Astrocyte (in vitro differentiated cells and primary cell): ENCODE measurements around the gene MUC4. TPM values are rescaled to one million over a fixed set of nuclear protein-coding genes. Genes with fewer than 3 reads are reported as not detected.
A peak's percentile ranks its signal among the peaks of the same experiment; 100 is the strongest.
"Not testable (repeated sequence)": the region's sequence is repeated elsewhere in the genome, so short reads cannot be mapped to it uniquely, and the experiment has no call there.

Source experiments
- DNase-seq: peaks from one replicate; pipeline ENCODE4 v3.0.0-alpha.2; 2010; ENCODE audit warnings: low read depth
- FAIRE-seq: peaks from 2 replicates; lab custom pipeline; 2011; peaks lifted over from hg19 to GRCh38; lab: Jason Lieb, UNC
- H2AFZ ChIP-seq: 2 replicates; pipeline ENCODE4 v1.6.0; 2012; ENCODE audit warnings: low read depth, low read length, inconsistent platforms
- H3K27ac ChIP-seq: 2 replicates; pipeline ENCODE4 v1.5.1; 2011; ENCODE audit warnings: low read depth, low read length, inconsistent platforms
- H3K27me3 ChIP-seq: 2 replicates; pipeline ENCODE4 v1.6.0; 2011; ENCODE audit warnings: low read length, inconsistent platforms; ENCODE audit not compliant: insufficient read depth
- H3K36me3 ChIP-seq: 2 replicates; pipeline ENCODE4 v1.5.1; 2011; ENCODE audit warnings: low read length, inconsistent platforms; ENCODE audit not compliant: insufficient read depth
- H3K4me1 ChIP-seq: 2 replicates; pipeline ENCODE4 v1.5.1; 2011; ENCODE audit warnings: low read length, inconsistent platforms; ENCODE audit not compliant: insufficient read depth
- H3K4me2 ChIP-seq: 2 replicates; pipeline ENCODE4 v1.6.0; 2012; ENCODE audit warnings: low read length, inconsistent platforms
- H3K4me3 ChIP-seq: 2 replicates; pipeline ENCODE4 v1.5.1; 2011; ENCODE audit warnings: low read depth, mild to moderate bottlenecking, low read length, inconsistent platforms; ENCODE audit not compliant: insufficient read depth
- H3K79me2 ChIP-seq: 2 replicates; pipeline ENCODE4 v1.6.0; 2012; ENCODE audit warnings: mild to moderate bottlenecking, low read length, inconsistent platforms; ENCODE audit not compliant: insufficient read depth
- H3K9ac ChIP-seq: 2 replicates; pipeline ENCODE4 v1.6.0; 2012; ENCODE audit warnings: mild to moderate bottlenecking, low read length, inconsistent platforms
- H3K9me3 ChIP-seq: 2 replicates; pipeline ENCODE4 v1.5.1; 2012; ENCODE audit warnings: low read depth, mild to moderate bottlenecking, low read length, inconsistent platforms; ENCODE audit not compliant: insufficient read depth
- H4K20me1 ChIP-seq: 2 replicates; pipeline ENCODE4 v1.6.0; 2012; ENCODE audit warnings: low read length, inconsistent platforms; ENCODE audit not compliant: insufficient read depth
- H3K27ac Mint-ChIP-seq: one replicate; pipeline ENCODE4 v1.8.0; 2021; ENCODE audit warnings: mild to moderate bottlenecking, mixed read lengths; ENCODE audit not compliant: unreplicated experiment
- H3K27me3 Mint-ChIP-seq: one replicate; pipeline ENCODE4 v1.8.0; 2021; ENCODE audit warnings: low read depth, mixed read lengths; ENCODE audit not compliant: unreplicated experiment
- H3K36me3 Mint-ChIP-seq: one replicate; pipeline ENCODE4 v1.8.0; 2021; ENCODE audit warnings: low read depth, mixed read lengths; ENCODE audit not compliant: unreplicated experiment
- H3K4me1 Mint-ChIP-seq: one replicate; pipeline ENCODE4 v1.8.0; 2021; ENCODE audit warnings: low read depth, mixed read lengths; ENCODE audit not compliant: unreplicated experiment
- H3K4me3 Mint-ChIP-seq: one replicate; pipeline ENCODE4 v1.8.0; 2021; ENCODE audit warnings: mild to moderate bottlenecking, moderate library complexity, mixed read lengths; ENCODE audit not compliant: unreplicated experiment
- H3K9me3 Mint-ChIP-seq: one replicate; pipeline ENCODE4 v1.8.0; 2021; ENCODE audit warnings: mild to moderate bottlenecking, mixed read lengths; ENCODE audit not compliant: unreplicated experiment
- EZH2 ChIP-seq: IDR thresholded peaks from 2 replicates; pipeline ENCODE4 v1.6.1; 2012; ENCODE audit warnings: mild to moderate bottlenecking, low read length, inconsistent platforms; ENCODE audit not compliant: insufficient read depth
- total RNA-seq: library from RNA; stranded (reverse); gene quantifications from 2 replicates; pipeline ENCODE4 v1.2.1, GENCODE V29; 2021
- TF ChIP-seq, protein P1 (sequence below): IDR thresholded peaks from 2 replicates; pipeline ENCODE4 v1.5.1; 2011; ENCODE audit warnings: low read depth, mild to moderate bottlenecking, inconsistent platforms, low read length, moderate library complexity; ENCODE audit not compliant: insufficient read depth

MUC4 gene
- total RNA-seq, 1 donor from 2014 or later = 0.05 TPM

DNA sequence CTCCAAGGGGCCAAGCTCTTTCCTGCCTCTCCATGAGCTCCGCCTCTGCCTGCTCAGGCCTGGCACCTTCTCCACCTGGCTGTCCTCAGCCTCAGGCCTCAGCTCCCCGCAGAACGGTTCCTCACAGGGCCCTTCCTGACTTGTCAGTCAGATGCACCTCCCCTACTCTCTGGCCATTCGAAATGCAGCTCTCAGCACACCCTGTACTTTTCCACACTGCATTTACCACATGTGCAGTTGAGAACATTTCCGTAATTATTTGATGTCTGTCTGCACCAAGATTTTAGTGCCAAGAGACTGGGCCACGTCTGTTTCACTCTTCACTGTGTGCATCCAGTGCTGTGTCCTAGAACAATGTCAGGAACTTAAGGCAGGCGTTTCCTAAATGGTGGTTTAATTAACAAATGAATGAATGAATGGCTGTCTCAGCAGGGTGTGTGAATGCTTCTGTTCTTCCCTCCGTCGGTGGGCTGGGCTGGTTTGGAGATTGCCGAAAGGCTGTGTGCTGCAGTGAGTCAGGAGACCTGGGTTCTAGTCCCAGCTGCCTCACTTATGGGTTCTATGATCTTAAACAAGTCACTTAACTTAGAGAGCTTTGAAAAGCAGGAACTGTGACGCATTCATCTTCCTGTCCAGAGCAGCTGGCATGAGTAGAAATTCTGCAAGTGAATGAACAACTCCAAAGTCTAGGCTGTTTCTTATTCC lies 5.4 kb downstream of the MUC4 start:
- no peak for DNase-seq
- Histone ChIP-seq H3K4me2 (no peak overlapping the region), H3K4me1 (no peaks in the 10 kb centered on the region), H2AFZ (no peak overlapping the region), H3K27me3 (peaks cover 26% of the 10 kb centered on the region), H3K79me2 (no peaks in the 10 kb centered on the region), H3K36me3 (no peaks in the 10 kb centered on the region), H3K27ac (no peak overlapping the region), H3K9ac (no peak overlapping the region), H3K4me3 (no peak overlapping the region), H3K9me3 (no peaks in the 10 kb centered on the region), H4K20me1 (no peaks in the 10 kb centered on the region)
- peaks cover 2% of the 10 kb centered on the region for H3K9me3 Mint-ChIP-seq
- peaks cover 48% of the 10 kb centered on the region for H3K27me3 Mint-ChIP-seq
- H3K36me3 Mint-ChIP-seq = no peaks in the 10 kb centered on the region
- no peak overlapping the region for H3K4me3 Mint-ChIP-seq
- no peak for TF ChIP-seq EZH2
- TF ChIP-seq, protein P1, sequence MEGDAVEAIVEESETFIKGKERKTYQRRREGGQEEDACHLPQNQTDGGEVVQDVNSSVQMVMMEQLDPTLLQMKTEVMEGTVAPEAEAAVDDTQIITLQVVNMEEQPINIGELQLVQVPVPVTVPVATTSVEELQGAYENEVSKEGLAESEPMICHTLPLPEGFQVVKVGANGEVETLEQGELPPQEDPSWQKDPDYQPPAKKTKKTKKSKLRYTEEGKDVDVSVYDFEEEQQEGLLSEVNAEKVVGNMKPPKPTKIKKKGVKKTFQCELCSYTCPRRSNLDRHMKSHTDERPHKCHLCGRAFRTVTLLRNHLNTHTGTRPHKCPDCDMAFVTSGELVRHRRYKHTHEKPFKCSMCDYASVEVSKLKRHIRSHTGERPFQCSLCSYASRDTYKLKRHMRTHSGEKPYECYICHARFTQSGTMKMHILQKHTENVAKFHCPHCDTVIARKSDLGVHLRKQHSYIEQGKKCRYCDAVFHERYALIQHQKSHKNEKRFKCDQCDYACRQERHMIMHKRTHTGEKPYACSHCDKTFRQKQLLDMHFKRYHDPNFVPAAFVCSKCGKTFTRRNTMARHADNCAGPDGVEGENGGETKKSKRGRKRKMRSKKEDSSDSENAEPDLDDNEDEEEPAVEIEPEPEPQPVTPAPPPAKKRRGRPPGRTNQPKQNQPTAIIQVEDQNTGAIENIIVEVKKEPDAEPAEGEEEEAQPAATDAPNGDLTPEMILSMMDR = no peak
- no peak for FAIRE-seq
- H3K4me1 Mint-ChIP-seq = peaks cover 12% of the 10 kb centered on the region
- H3K27ac Mint-ChIP-seq = peak overlapping the region; percentile 71

DNA sequence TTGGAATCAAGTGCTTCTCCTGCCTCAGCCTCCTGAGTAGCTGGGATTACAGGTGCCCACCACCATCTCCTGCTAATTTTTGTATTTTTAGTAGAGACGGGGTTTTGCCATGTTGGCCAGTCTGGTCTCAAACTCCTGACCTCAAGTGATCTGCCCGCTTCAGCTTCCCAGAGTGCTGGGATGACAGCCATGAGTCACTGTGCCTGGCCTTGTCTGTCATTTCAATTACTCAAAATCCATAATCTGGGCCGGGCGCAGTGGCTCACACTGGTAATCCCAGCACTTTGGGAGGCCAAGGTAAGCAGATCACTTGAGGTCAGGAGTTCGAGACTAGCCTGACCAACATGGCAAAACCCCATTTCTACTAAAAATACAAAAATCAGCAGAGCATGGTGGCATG lies 6.1 kb downstream of the MUC4 start:
- not testable (repeated sequence) for FAIRE-seq, H4K20me1 ChIP-seq, H3K36me3 ChIP-seq, H3K4me3 Mint-ChIP-seq, H2AFZ ChIP-seq, H3K9me3 Mint-ChIP-seq, H3K27ac Mint-ChIP-seq, H3K9ac ChIP-seq, H3K9me3 ChIP-seq, H3K4me2 ChIP-seq, H3K36me3 Mint-ChIP-seq, H3K79me2 ChIP-seq, H3K4me1 Mint-ChIP-seq, DNase-seq, H3K4me3 ChIP-seq, H3K4me1 ChIP-seq, H3K27ac ChIP-seq
- H3K27me3 Mint-ChIP-seq = peaks cover 48% of the 10 kb centered on the region
- peaks cover 30% of the 10 kb centered on the region for H3K27me3 ChIP-seq

DNA sequence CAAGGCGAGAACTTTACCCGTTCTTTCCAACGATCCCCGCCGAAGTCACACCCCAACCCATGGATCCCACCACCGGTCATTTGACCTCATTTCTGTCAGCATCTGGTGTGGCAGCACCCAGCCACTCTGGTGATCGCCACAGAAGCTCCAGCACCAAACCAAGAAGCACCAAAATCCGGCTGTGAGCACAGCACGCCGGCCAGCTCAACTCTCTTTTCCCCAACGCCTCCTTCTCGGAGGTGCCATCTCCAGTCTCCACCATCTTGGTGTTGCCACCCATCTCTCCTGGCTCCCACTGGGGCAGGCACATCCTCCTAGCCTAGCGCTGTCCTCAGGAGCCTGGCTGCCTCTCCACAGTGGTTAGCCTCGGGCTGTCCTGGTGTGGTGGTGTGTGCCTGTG lies 6.5 kb downstream of the MUC4 start:
- Histone ChIP-seq H3K27ac (no peak overlapping the region), H3K27me3 (peaks cover 34% of the 10 kb centered on the region), H3K4me2 (no peak overlapping the region), H3K9ac (no peak overlapping the region), H3K4me1 (no peaks in the 10 kb centered on the region), H2AFZ (no peak overlapping the region), H4K20me1 (no peaks in the 10 kb centered on the region), H3K79me2 (no peaks in the 10 kb centered on the region), H3K4me3 (no peak overlapping the region), H3K36me3 (no peaks in the 10 kb centered on the region), H3K9me3 (no peaks in the 10 kb centered on the region)
- Mint-ChIP-seq H3K4me1 (peaks cover 7% of the 10 kb centered on the region), H3K27ac (no peak overlapping the region), H3K9me3 (peaks cover 5% of the 10 kb centered on the region), H3K27me3 (peaks cover 52% of the 10 kb centered on the region), H3K4me3 (peak overlapping the region; percentile 57), H3K36me3 (no peaks in the 10 kb centered on the region)
- DNase-seq (no peak), FAIRE-seq (no peak)
- TF ChIP-seq EZH2 = no peak
- TF ChIP-seq, protein P1 = no peak
